Keratinocyte (primary cell): ENCODE measurements around the gene STRA6. TPM values are rescaled to one million over a fixed set of nuclear protein-coding genes. Genes with fewer than 3 reads are reported as not detected.

Experiments used
- DNase-seq: peaks from one replicate; pipeline ENCODE4 v3.0.0-alpha.2; 2011; ENCODE audit warnings: low read depth, missing footprints, low spot score
- FAIRE-seq: peaks from 2 replicates; lab custom pipeline; 2011; peaks lifted over from hg19 to GRCh38; lab: Jason Lieb, UNC
- H2AFZ ChIP-seq: 2 replicates; pipeline ENCODE4 v1.6.0; 2012; ENCODE audit warnings: low read length, control low read depth, inconsistent platforms; ENCODE audit not compliant: control insufficient read depth
- H3K27ac ChIP-seq: 2 replicates; pipeline ENCODE4 v1.5.1; 2011; ENCODE audit warnings: low read length; ENCODE audit not compliant: control insufficient read depth, insufficient read depth
- H3K27me3 ChIP-seq: 3 replicates; pipeline ENCODE4 v1.6.0; 2011; ENCODE audit warnings: low read length; ENCODE audit not compliant: control insufficient read depth, insufficient read depth; ENCODE audit errors: extremely low read depth
- H3K36me3 ChIP-seq, 2 experiments: 2 replicates in 1 of 2; 3 replicates in 1 of 2; pipeline ENCODE4 v1.5.1; 2011; ENCODE audit warnings: low read length in 2 of 2, mild to moderate bottlenecking in 1 of 2; ENCODE audit not compliant: control insufficient read depth in 2 of 2, insufficient read depth in 2 of 2; ENCODE audit errors: extremely low read depth in 1 of 2
- H3K4me1 ChIP-seq: 3 replicates; pipeline ENCODE4 v1.5.1; 2011; ENCODE audit warnings: low read length; ENCODE audit not compliant: control insufficient read depth, insufficient read depth; ENCODE audit errors: extremely low read depth
- H3K4me2 ChIP-seq: 3 replicates; pipeline ENCODE4 v1.6.0; 2011; ENCODE audit warnings: low read depth, low read length; ENCODE audit not compliant: control insufficient read depth, insufficient read depth; ENCODE audit errors: extremely low read depth
- H3K4me3 ChIP-seq, 3 experiments: fragments of 200-600 bp in 1 of 3; sonication (generic) in 1 of 3; 2 replicates in 2 of 3; 3 replicates in 1 of 3; pipeline ENCODE4 v1.5.1; 2011 to 2016; ENCODE audit warnings: low read length in 3 of 3, mild to moderate bottlenecking in 3 of 3, control low read depth in 2 of 3, inconsistent platforms in 1 of 3, low read depth in 1 of 3, mixed read lengths in 1 of 3, mixed run types in 1 of 3, moderate library complexity in 1 of 3; ENCODE audit not compliant: control insufficient read depth in 2 of 3, insufficient read depth in 2 of 3; ENCODE audit errors: extremely low read depth in 1 of 3
- H3K79me2 ChIP-seq: 2 replicates; pipeline ENCODE4 v1.6.0; 2012; ENCODE audit warnings: low read length; ENCODE audit not compliant: control insufficient read depth, insufficient read depth
- H3K9ac ChIP-seq: 3 replicates; pipeline ENCODE4 v1.6.0; 2011; ENCODE audit warnings: low read length; ENCODE audit not compliant: control insufficient read depth, insufficient read depth; ENCODE audit errors: extremely low read depth
- H3K9me1 ChIP-seq: 3 replicates; pipeline ENCODE4 v1.6.0; 2011; ENCODE audit warnings: low read length; ENCODE audit not compliant: control insufficient read depth, insufficient read depth; ENCODE audit errors: extremely low read depth
- H3K9me3 ChIP-seq: 2 replicates; pipeline ENCODE4 v1.5.1; 2012; ENCODE audit warnings: low read depth, low read length; ENCODE audit not compliant: control insufficient read depth
- H4K20me1 ChIP-seq: 3 replicates; pipeline ENCODE4 v1.6.0; 2011; ENCODE audit warnings: low read length; ENCODE audit not compliant: control insufficient read depth, insufficient read depth; ENCODE audit errors: extremely low read depth
- CTCF ChIP-seq, 3 experiments: IDR thresholded peaks in 1 of 3; conservative IDR thresholded peaks in 1 of 3; optimal IDR thresholded peaks in 1 of 3; 2 replicates in 2 of 3; 3 replicates in 1 of 3; pipeline versions ENCODE3 to v1.5.1; 2011; ENCODE audit warnings: low read length in 3 of 3, mild to moderate bottlenecking in 3 of 3, moderate library complexity in 2 of 3, control low read depth in 1 of 3, inconsistent platforms in 1 of 3; ENCODE audit not compliant: insufficient read depth in 2 of 3; ENCODE audit errors: extremely low read depth in 1 of 3
- EZH2 ChIP-seq: IDR thresholded peaks from one replicate; pipeline ENCODE4 v1.6.1; 2012; ENCODE audit warnings: inconsistent platforms, mild to moderate bottlenecking, low read length, moderate library complexity
- dilution Hi-C: fragments of 300-500 bp; cut with MboI; formaldehyde crosslinking; loops from one replicate; pipeline ENCODE4 v1.7.0; 2020; ENCODE audit warnings: low sequenced_read_pairs; ENCODE audit not compliant: extremely low pct_ligation_motif_present
- polyA plus RNA-seq, 5 experiments: library from polyadenylated mRNA; depleted of rRNA in 3 of 5; stranded (reverse) in 3 of 5; stranded (forward) in 1 of 5; unstranded in 1 of 5; fragments of >200 nt; gene quantifications; 1 replicate in 1 of 5; 2 replicates in 3 of 5; 3 replicates in 1 of 5; pipeline versions ENCODE4 v1.2.1 to v1.2.3, GENCODE V29; 2011 to 2012; ENCODE audit warnings: missing spikeins in 2 of 5, low read depth in 1 of 5, low replicate concordance in 1 of 5

The STRA6 gene
- polyA plus RNA-seq, 1 donor (not counting 4 experiments of a cell fraction or from before 2014, with no cell fraction given), result not detected

DNA sequence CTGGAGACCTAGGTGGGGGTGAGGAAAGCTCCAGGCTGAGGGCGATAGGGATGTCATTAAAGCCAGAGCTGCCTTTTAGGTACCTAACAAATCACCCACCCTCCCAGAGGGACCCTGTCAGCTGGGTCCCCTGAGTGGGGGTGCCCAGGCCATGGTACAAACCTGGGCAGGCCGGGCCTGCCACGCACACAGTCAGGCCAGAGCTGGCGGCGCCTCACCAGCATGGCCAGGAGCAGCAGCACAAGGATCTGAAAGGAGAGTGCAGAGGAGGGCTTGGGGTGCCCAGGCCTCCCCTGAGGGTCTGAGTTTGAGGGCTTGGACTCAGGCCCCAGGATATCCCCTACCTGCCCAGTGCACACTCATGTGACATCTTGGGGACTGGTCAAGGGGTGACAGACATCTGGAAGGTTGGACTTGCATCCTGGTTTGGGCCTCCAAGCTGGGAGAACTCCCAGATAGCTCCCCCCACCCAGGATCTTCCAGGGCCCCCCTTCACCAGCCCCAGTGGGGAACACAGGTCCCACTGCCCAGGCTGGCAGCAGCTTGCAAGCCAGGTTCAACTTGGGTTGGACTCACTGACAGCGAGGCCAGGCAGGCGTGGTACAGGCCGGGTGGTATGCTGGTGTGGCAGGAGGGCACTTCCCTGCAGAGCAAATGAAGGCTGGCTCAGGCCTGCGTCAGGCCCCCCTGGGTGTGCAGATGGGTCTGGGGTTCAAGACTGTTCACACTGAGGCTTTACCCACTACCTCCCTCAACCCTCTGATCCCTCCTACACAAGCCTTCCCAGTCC is 5.2 kb downstream of the STRA6 start:
- Histone ChIP-seq H3K9me1 (peaks cover 6% of the 10 kb centered on the region), H3K9me3 (no peaks in the 10 kb centered on the region), H3K27me3 (no peaks in the 10 kb centered on the region), H3K9ac (no peak overlapping the region), H3K79me2 (no peaks in the 10 kb centered on the region), H3K4me2 (no peak overlapping the region), H3K27ac (no peak overlapping the region), H3K36me3 (no peaks in the 10 kb centered on the region), H4K20me1 (no peaks in the 10 kb centered on the region), H2AFZ (no peak overlapping the region), H3K4me3 (no peak overlapping the region), H3K4me1 (peaks cover 48% of the 10 kb centered on the region)
- TF ChIP-seq EZH2, result no peak
- TF ChIP-seq CTCF (optimal IDR thresholded peaks at IDR 0.05 in 1 of 3, IDR thresholded peaks at IDR 0.05 in 1 of 3, conservative IDR thresholded peaks at IDR 0.05 in 1 of 3; ENCODE audit: extremely low read depth in 1 of 3, insufficient read depth in 2 of 3, low read length in 3 of 3), result no peak
- dilution Hi-C loops, result no loop called here
- no peak for DNase-seq
- FAIRE-seq, result no peak

DNA sequence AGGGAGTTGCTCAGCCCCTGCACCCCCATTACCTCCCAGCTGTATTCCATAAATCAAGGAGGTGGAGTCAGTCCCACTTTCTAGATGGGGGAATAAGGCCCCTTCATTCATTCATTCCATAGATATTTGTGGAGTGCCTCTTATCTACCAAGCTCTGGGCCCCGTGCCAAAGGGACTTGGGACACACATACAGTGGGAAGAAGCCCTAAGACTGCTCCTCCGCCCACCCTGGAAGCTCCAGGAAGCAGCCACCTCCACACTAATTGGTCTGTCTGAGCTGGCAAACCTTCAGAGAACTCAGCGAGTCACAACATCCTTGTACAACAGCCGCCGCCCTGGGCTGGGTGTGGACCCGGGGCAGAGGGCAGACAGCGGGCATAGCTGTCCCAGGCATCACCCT is 6.4 kb downstream of the STRA6 start:
- H3K4me2 ChIP-seq, result no peak overlapping the region
- H3K9me3 ChIP-seq, result no peaks in the 10 kb centered on the region
- H3K9me1 ChIP-seq, result peaks cover 4% of the 10 kb centered on the region
- no peak overlapping the region for H3K4me3 ChIP-seq
- no peaks in the 10 kb centered on the region for H4K20me1 ChIP-seq
- no peak overlapping the region for H3K27ac ChIP-seq
- H3K79me2 ChIP-seq, result no peaks in the 10 kb centered on the region
- peaks cover 36% of the 10 kb centered on the region for H3K4me1 ChIP-seq
- H3K9ac ChIP-seq, result no peak overlapping the region
- no peaks in the 10 kb centered on the region for H3K36me3 ChIP-seq
- no peaks in the 10 kb centered on the region for H3K27me3 ChIP-seq
- H2AFZ ChIP-seq, result no peak overlapping the region
- peak; percentile 29 for FAIRE-seq
- no peak for DNase-seq
- dilution Hi-C loops, result no loop called here
- TF ChIP-seq EZH2 (no peak), CTCF (optimal IDR thresholded peaks at IDR 0.05 in 1 of 3, IDR thresholded peaks at IDR 0.05 in 1 of 3, conservative IDR thresholded peaks at IDR 0.05 in 1 of 3; ENCODE audit: extremely low read depth in 1 of 3, insufficient read depth in 2 of 3, low read length in 3 of 3) (no peak)
